HEK293 (cell line): Measurements from ENCODE around the gene HIVEP2.

ENCODE experiments used
- CTCF ChIA-PET: fragments of 350-600 bp; formaldehyde crosslinking; extraction: SDS; loops from one replicate; lab custom pipeline; 2021; ENCODE audit warnings: antibody characterized with exemption; lab: Yijun Ruan, JAX
- POLR2A ChIA-PET: fragments of 300-600 bp; formaldehyde crosslinking; extraction: SDS; loops from one replicate; lab custom pipeline; 2020; ENCODE audit warnings: antibody characterized with exemption, inconsistent platforms; lab: Yijun Ruan, JAX
- H3K27ac ChIP-seq: fragments of 200-500 bp; sonication (Bioruptor generic); 2 replicates; pipeline ENCODE4 v1.5.1; 2014; ENCODE audit warnings: low read depth, low read length, control low read depth, inconsistent platforms; ENCODE audit errors: extremely low read depth
- H3K36me3 ChIP-seq, 2 experiments: fragments of 200-500 bp in 1 of 2; sonication (Bioruptor generic) in 1 of 2; 1 replicate in 1 of 2; 2 replicates in 1 of 2; pipeline ENCODE4 v1.5.1; 2014 to 2017; ENCODE audit warnings: inconsistent platforms in 2 of 2, low read length in 2 of 2; ENCODE audit not compliant: control insufficient read depth in 2 of 2, insufficient read depth in 1 of 2
- H3K4me1 ChIP-seq: fragments of 200-500 bp; sonication (Bioruptor generic); 2 replicates; pipeline ENCODE4 v1.5.1; 2014; ENCODE audit warnings: mild to moderate bottlenecking, low read length, inconsistent platforms; ENCODE audit not compliant: control insufficient read depth, insufficient read depth
- H3K4me3 ChIP-seq: 2 replicates; pipeline ENCODE4 v1.5.1; 2011; ENCODE audit warnings: low read depth, mild to moderate bottlenecking, control low read depth, low read length, moderate library complexity
- H3K9me3 ChIP-seq: fragments of 200-500 bp; sonication (Bioruptor generic); 2 replicates; pipeline ENCODE4 v1.5.1; 2014; ENCODE audit warnings: low read depth, low read length, inconsistent platforms; ENCODE audit not compliant: control insufficient read depth, insufficient read depth
- BCL11B ChIP-seq: fragments of 450-650 bp; formaldehyde crosslinking; IDR thresholded peaks from 2 replicates; pipeline ENCODE4 v1.5.1; 2016; ENCODE audit warnings: low read depth, missing biosample characterization, missing genetic modification characterization
- ELK4 ChIP-seq: IDR thresholded peaks from 2 replicates; pipeline ENCODE4 v1.6.1; 2011; ENCODE audit warnings: mild to moderate bottlenecking, low read depth, low read length, borderline replicate concordance
- GLI4 ChIP-seq: fragments of 450-650 bp; formaldehyde crosslinking; IDR thresholded peaks from 2 replicates; pipeline ENCODE4 v1.5.1; 2016; ENCODE audit warnings: missing biosample characterization, missing genetic modification characterization
- INSM2 ChIP-seq: fragments of 450-650 bp; formaldehyde crosslinking; IDR thresholded peaks from 2 replicates; pipeline ENCODE4 v1.5.1; 2016; ENCODE audit warnings: missing biosample characterization, missing genetic modification characterization
- TRIM28 ChIP-seq: IDR thresholded peaks from 2 replicates; pipeline ENCODE4 v1.6.1; 2011; ENCODE audit warnings: low read length, control low read depth, borderline replicate concordance
- ZNF202 ChIP-seq: fragments of 450-650 bp; formaldehyde crosslinking; IDR thresholded peaks from 2 replicates; pipeline ENCODE4 v1.5.1; 2016; ENCODE audit warnings: missing biosample characterization, missing genetic modification characterization, borderline replicate concordance
- ZNF266 ChIP-seq: fragments of 450-650 bp; formaldehyde crosslinking; IDR thresholded peaks from 2 replicates; pipeline ENCODE4 v1.5.1; 2016; ENCODE audit warnings: missing biosample characterization, missing genetic modification characterization, low read depth
- ZNF350 ChIP-seq: fragments of 450-650 bp; formaldehyde crosslinking; IDR thresholded peaks from 2 replicates; pipeline ENCODE4 v1.5.0; 2017; ENCODE audit warnings: missing biosample characterization, mild to moderate bottlenecking, missing genetic modification characterization
- ZNF501 ChIP-seq: fragments of 450-650 bp; formaldehyde crosslinking; IDR thresholded peaks from 2 replicates; pipeline ENCODE4 v1.5.1; 2016; ENCODE audit warnings: missing biosample characterization, missing genetic modification characterization
- ZNF555 ChIP-seq: fragments of 450-650 bp; formaldehyde crosslinking; conservative IDR thresholded peaks from 2 replicates; pipeline ENCODE4 v1.5.1; 2017; ENCODE audit warnings: missing biosample characterization, mild to moderate bottlenecking, missing genetic modification characterization, inconsistent platforms
- ZNF585B ChIP-seq: fragments of 450-650 bp; formaldehyde crosslinking; IDR thresholded peaks from 2 replicates; pipeline ENCODE4 v1.5.1; 2016; ENCODE audit warnings: missing biosample characterization, missing genetic modification characterization
- ZNF596 ChIP-seq: fragments of 450-650 bp; IDR thresholded peaks from 2 replicates; pipeline ENCODE4 v1.5.0; 2018; ENCODE audit warnings: missing biosample characterization, mild to moderate bottlenecking, missing genetic modification characterization, moderate library complexity
- ZNF645 ChIP-seq: fragments of 450-650 bp; formaldehyde crosslinking; IDR thresholded peaks from 2 replicates; pipeline ENCODE4; 2016; ENCODE audit warnings: missing biosample characterization, missing genetic modification characterization
- ZNF664 ChIP-seq: fragments of 450-650 bp; formaldehyde crosslinking; IDR thresholded peaks from 2 replicates; pipeline ENCODE4 v1.5.1; 2016; ENCODE audit warnings: missing biosample characterization, missing genetic modification characterization
- ZNF843 ChIP-seq: fragments of 450-650 bp; formaldehyde crosslinking; IDR thresholded peaks from 2 replicates; pipeline ENCODE4 v1.5.1; 2016; ENCODE audit warnings: missing biosample characterization, missing genetic modification characterization
- TF ChIP-seq, protein P1 (sequence below): fragments of 450-650 bp; formaldehyde crosslinking; IDR thresholded peaks from 2 replicates; pipeline ENCODE4 v1.5.1; 2016; ENCODE audit warnings: missing biosample characterization, missing genetic modification characterization
- TF ChIP-seq, protein P2 (sequence below): fragments of 450-650 bp; formaldehyde crosslinking; optimal IDR thresholded peaks from 2 replicates; pipeline ENCODE3; 2016; ENCODE audit warnings: missing biosample characterization, mild to moderate bottlenecking, missing genetic modification characterization

Gene HIVEP2

GRCh38 chr6:142857233-142857761 is 87.7 kb downstream of the HIVEP2 start (continued):
- TF ChIP-seq, protein P1, sequence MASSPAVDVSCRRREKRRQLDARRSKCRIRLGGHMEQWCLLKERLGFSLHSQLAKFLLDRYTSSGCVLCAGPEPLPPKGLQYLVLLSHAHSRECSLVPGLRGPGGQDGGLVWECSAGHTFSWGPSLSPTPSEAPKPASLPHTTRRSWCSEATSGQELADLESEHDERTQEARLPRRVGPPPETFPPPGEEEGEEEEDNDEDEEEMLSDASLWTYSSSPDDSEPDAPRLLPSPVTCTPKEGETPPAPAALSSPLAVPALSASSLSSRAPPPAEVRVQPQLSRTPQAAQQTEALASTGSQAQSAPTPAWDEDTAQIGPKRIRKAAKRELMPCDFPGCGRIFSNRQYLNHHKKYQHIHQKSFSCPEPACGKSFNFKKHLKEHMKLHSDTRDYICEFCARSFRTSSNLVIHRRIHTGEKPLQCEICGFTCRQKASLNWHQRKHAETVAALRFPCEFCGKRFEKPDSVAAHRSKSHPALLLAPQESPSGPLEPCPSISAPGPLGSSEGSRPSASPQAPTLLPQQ (tag by site-specific recombination): no peak
- TF ChIP-seq ELK4: no peak
- TF ChIP-seq ZNF350 (tag by site-specific recombination): no peak
- TF ChIP-seq, all 188 proteins: peak for 0

- no peak for TF ChIP-seq ZNF843 (tag by site-specific recombination)
- TF ChIP-seq ZNF585B: no peak
- no peak for TF ChIP-seq BCL11B (tag by site-specific recombination)
- TF ChIP-seq INSM2: no peak
- H3K4me1 ChIP-seq: peaks cover 9% of the 10 kb centered on the region
- H3K36me3 ChIP-seq: no peaks in the 10 kb centered on the region
- no peak overlapping the region for H3K27ac ChIP-seq
- CTCF ChIA-PET: no interaction called here
- no peaks in the 10 kb centered on the region for H3K9me3 ChIP-seq
- POLR2A ChIA-PET: no interaction called here
- H3K4me3 ChIP-seq: no peak overlapping the region
Observed at GRCh38 chr6:142856624-142857232, 88.2 kb downstream of the HIVEP2 start.

DNA sequence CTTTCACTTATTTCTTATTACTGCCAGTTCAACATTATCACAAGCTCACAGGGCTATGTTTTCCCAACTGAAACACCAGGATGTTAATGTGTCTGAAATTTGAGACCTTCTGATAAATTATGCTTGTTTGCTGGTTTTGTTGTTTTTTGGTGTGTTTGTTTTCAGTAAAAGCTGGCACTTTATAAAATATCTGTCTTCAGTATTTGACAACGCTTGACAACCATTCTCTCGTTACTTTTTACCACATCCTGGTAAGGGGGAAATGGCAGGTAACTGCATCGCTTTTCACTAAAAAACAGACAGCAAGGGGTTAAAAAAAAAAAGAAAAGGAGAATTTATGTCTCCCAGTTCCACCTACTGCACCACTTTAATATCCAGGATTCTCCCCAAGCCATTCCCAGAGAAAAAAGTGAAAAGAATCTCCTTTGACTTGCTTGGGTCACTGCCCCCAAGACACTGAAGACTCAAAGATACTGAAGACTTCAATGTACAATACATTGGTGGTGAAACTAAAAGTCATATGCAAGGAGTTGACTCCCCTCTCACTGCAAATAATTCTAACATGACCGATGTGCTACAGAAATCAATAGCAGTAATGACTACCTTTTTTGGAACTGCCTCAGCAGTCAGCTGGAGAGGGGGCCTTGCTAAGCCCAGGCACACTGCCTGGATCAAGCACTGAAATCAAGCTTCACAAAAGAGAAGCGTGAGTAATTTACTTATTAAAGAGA is 88.9 kb downstream of the HIVEP2 start:
- H3K4me3 ChIP-seq: no peak overlapping the region
- ChIA-PET CTCF (no interaction called here), POLR2A (no interaction called here)
- no peaks in the 10 kb centered on the region for H3K36me3 ChIP-seq
- H3K27ac ChIP-seq: no peak overlapping the region
- H3K9me3 ChIP-seq: no peaks in the 10 kb centered on the region
- no peak for TF ChIP-seq ZNF202 (tag by site-specific recombination)
- TF ChIP-seq TRIM28: no peak
- no peak for TF ChIP-seq ZNF266 (tag by site-specific recombination)
- TF ChIP-seq ZNF555 (tag by site-specific recombination): no peak
- no peak for TF ChIP-seq ZNF501 (tag by site-specific recombination)
- TF ChIP-seq ZNF645: no peak
- TF ChIP-seq GLI4 (tag by site-specific recombination): no peak
- no peak for TF ChIP-seq ZNF664
- TF ChIP-seq, protein P2, sequence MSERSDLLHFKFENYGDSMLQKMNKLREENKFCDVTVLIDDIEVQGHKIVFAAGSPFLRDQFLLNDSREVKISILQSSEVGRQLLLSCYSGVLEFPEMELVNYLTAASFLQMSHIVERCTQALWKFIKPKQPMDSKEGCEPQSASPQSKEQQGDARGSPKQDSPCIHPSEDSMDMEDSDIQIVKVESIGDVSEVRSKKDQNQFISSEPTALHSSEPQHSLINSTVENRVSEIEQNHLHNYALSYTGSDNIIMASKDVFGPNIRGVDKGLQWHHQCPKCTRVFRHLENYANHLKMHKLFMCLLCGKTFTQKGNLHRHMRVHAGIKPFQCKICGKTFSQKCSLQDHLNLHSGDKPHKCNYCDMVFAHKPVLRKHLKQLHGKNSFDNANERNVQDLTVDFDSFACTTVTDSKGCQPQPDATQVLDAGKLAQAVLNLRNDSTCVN (tag by site-specific recombination): no peak
- TF ChIP-seq ZNF596: no peak
- H3K4me1 ChIP-seq: peaks cover 13% of the 10 kb centered on the region
